ENCODE results near the gene GLI2.

The GLI2 gene

DNA sequence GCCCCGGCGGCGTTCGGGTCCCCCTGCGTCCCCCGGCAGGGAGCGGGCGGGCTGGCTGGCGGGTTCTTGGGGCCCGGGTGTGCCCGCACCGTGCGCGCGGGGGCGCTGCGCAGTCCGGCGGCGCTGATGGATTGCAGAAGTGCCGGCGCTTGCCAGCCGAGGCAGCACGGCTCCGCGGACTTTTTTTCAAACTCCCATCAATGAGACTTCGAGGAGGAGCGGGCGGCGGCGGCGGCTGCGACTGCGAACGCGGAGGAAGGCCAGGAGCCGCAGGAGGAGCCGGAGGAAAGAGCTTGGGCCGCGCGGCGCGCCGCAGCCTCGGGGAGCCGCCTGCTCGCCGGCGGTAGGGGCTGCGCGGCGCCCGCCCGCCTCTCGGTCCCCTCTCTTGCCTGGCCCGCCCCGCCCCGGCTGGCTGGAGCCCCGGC is at the start of gene GLI2:
TSS of gene GLI2 (plus strand) at position 123 of the 425 bp plus-strand sequence. CDS start 61,453 bp downstream, outside the sequence.
- DNase-seq (ENCODE audit: low spot score) (peak; percentile 41), FAIRE-seq (no peak)

- no peak for DNase-seq (ENCODE audit: low spot score)
- FAIRE-seq, result no peak
Measured at GRCh38 chr2:120685974-120686297, 49.7 kb upstream of the GLI2 start.

- DNase-seq (ENCODE audit: low spot score), result no peak
- FAIRE-seq, result no peak
Measured at GRCh38 chr2:120686511-120687168, 49.0 kb upstream of the GLI2 start.

DNA sequence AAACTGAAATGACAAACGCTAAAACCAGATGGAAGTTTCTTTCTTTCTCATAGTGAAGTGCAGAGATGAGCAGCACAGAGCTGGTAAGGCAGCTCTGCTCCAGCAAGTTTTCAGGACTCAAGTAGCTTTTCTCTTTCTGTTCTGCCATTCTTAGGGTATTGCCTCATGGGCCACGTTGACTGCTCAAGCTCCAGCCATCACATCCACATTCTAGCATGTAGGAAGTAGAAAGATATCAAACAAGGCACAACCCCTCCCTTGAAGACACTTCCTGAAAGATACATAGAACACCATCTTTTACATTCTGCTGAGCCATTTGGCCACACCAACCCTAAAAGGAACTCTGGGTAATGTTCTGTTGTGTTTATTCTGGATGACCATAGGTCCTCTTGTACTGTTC is 48.5 kb upstream of the GLI2 start:
- DNase-seq (ENCODE audit: low spot score), result no peak
- no peak for FAIRE-seq

DNA sequence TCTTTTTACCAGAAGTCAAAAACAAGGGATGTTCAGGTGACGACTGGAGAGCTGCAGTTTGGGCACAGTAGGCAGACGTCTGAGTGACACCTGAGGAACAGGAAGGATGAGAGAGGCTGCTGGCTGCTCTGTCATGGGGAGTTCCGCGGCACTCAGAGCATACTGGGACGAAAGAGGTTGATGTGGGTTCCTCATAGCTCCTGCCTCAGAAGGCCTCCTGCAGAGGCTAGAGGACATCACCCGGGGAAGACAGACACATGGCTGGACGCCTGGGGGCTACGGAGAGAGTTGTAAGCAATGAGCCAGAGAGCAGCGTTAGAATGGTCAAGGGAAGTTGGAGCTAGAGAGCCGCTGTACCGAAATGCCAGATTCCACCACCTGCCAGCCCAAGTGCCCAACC is 45.1 kb upstream of the GLI2 start:
- DNase-seq (ENCODE audit: low spot score) (no peak), FAIRE-seq (no peak)

GRCh38 chr2:120691410-120691809 is 44.3 kb upstream of the GLI2 start:
- FAIRE-seq (no peak), DNase-seq (ENCODE audit: low spot score) (no peak)

GRCh38 chr2:120692691-120693090 is 43.0 kb upstream of the GLI2 start:
- DNase-seq (ENCODE audit: low spot score), result no peak
- FAIRE-seq, result no peak

DNA sequence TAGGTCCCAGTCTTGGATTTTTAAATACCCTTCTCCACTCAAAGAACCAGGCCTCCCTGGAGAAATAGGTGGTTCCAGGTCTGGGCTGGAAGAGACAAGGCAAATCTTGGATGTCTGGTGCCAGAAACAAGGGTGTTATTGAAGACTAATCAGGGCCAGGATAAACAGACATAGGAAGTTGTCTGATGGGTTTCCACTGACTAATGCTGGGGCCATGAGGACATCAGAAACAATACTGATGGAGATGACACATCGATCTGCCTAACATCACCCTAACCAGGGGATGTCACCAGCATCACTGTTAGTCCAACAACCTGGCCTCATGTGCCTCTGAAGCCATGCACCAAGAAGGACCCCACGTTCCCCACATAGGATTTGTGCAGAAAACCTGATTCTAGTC is 42.5 kb upstream of the GLI2 start:
- FAIRE-seq (no peak), DNase-seq (ENCODE audit: low spot score) (no peak)

- FAIRE-seq (no peak), DNase-seq (ENCODE audit: low spot score) (no peak)
Measured at GRCh38 chr2:120694034-120694433, 41.6 kb upstream of the GLI2 start.

- DNase-seq (ENCODE audit: low spot score), result no peak
- no peak for FAIRE-seq
Measured at GRCh38 chr2:120697471-120697870, 38.2 kb upstream of the GLI2 start.

- DNase-seq (ENCODE audit: low spot score) (no peak), FAIRE-seq (no peak)
Measured at GRCh38 chr2:120699292-120699691, 36.4 kb upstream of the GLI2 start.

- DNase-seq (ENCODE audit: low spot score) (no peak), FAIRE-seq (no peak)
Measured at GRCh38 chr2:120700659-120701058, 35.0 kb upstream of the GLI2 start.

DNA sequence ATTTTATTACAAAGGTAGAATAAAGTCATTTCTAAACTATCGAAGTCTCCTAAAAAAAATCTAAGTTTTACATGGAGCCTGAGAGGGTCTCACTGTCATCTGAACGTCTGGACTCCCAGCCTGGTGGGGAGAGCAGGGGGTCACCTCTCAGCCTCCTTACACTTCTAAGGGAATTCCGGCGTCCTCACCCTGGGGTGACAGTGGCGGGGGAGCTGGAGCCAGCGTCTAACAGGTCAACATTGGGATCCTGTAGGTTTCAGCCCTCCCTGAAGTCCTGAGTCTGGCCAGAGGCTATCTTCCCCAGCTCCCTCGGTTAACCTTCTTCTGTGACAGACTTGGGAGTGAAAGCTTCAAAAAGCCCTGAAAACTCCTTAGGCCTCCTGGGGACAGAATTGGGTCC is 34.6 kb upstream of the GLI2 start:
- DNase-seq (ENCODE audit: low spot score) (no peak), FAIRE-seq (no peak)

DNA sequence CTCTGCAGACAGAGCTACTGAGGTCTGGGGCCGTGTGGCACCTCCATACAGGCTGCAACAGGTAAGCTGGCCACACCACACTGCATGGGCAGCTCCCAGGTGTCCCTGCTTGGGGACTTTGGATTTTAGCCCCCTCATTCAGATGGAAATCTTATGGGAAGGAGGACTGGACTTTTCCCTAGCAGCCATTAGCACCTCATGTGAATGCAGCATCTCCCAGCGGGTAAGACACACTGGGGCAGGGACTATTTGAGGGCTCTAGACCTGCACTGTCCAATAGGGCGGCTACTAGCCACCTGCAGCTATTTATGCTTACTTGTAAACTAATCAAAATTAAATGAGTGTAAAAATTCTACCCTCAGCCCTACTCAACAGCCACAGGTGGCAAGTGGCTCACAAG is 34.2 kb upstream of the GLI2 start:
- FAIRE-seq, result no peak
- DNase-seq (ENCODE audit: low spot score), result no peak

DNA sequence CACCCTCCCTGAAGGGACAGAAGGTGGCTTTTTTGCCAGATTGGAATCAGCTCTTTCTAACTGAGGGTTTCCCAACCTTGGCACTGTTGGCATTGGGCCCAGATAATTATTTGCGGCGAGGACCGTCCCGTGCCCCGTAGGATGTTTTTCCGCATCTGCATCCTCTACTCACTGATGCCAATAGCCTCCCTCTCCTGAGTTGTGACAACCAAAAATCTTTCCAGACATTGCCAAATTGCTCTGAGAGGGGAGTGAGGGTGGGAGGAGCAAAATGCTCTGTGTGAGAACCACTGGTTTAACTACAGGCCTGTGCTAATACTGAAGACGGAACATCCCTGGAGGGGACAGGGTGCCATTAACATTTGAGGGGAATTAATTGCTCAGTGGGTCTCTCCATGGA is 33.6 kb upstream of the GLI2 start:
- DNase-seq (ENCODE audit: low spot score), result no peak
- FAIRE-seq, result no peak

DNA sequence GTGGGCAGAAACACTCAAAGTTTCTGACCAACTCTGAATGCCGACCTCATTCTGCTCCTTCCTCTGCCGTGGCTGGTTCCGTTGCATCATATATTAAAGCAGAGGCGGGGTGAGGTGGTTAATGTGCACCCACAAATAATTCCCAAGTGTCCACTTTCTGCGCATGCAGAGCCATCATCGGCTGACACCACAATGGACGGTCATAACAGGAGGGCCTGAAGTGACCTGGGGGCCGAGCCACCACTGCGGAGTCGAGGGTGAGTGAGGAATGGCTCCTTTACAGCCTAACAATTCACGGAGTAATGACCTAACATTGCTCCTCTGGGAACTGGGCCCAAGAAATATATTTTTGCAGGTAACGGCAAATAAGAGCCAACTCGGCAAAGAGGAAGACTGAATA is 32.9 kb upstream of the GLI2 start:
- no peak for FAIRE-seq
- no peak for DNase-seq (ENCODE audit: low spot score)

GRCh38 chr2:120703330-120703994 is 32.2 kb upstream of the GLI2 start:
- FAIRE-seq (peak; percentile 92), DNase-seq (ENCODE audit: low spot score) (peak; percentile 86)

GRCh38 chr2:120704696-120705095 is 31.0 kb upstream of the GLI2 start:
- DNase-seq (ENCODE audit: low spot score), result peak; percentile 10

GRCh38 chr2:120707816-120708215 is 27.9 kb upstream of the GLI2 start:
- FAIRE-seq, result no peak

More at GRCh38 chr2:120704696-120705095, 31.0 kb upstream of the GLI2 start:
- FAIRE-seq, result no peak

DNA sequence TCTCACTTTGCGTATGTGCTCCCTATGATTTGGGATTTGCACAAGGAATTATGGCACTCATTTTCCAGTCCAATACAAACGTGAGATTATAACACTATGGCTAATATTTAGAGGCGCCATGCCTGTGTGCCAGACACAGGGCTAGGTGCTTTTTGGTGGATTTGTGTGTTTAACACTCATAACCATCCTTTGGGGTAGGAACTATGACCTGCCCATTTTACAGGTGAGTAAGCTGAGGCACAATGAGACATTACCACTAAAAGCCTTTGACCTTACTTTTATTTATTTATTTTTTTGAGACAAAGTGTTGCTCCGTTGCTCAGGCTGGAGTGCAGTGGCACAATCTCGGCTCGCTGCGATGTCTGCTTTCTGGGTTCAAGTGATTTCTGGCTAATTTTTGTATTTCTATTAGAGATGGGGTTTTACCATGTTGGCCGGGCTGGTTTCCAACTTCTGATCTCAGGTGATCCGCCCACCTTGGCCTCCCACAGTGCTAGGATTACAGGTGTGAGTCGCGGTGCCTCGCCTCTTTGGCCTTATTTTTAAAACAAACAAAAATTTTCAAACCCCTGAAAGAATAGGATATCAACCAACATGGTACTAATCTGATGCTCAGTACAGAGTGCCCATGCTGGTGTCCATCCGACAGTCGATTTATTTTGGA is 26.6 kb upstream of the GLI2 start:
- no peak for DNase-seq (ENCODE audit: low spot score)
- FAIRE-seq, result no peak

More at GRCh38 chr2:120707816-120708215, 27.9 kb upstream of the GLI2 start:
- DNase-seq (ENCODE audit: low spot score), result no peak

- DNase-seq (ENCODE audit: low spot score), result no peak
- FAIRE-seq, result no peak
Measured at GRCh38 chr2:120709608-120710041, 26.0 kb upstream of the GLI2 start.

GRCh38 chr2:120710256-120710655 is 25.4 kb upstream of the GLI2 start:
- no peak for FAIRE-seq
- DNase-seq (ENCODE audit: low spot score), result no peak

DNA sequence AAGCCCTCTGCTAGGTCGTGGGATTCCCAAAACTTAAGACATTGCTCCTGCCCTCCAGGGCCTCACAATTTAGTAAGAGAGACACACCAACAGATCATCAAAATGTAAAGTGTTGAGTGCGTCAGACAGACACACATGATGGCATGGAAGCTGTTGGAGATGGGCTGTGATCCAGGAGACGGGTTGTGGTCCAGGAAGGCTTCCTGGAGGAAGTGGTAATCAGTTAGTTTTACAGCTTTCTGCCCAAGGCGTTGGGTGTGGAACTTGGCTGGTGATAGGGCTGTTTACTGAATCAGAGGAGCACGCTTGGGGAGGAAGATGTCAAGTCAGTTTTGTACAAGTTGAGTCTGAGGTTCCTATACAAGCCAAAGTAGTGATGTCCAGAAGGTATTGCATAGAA is 24.0 kb upstream of the GLI2 start:
- DNase-seq (ENCODE audit: low spot score) (no peak), FAIRE-seq (no peak)
